Dedifferentiated amniotic fluid mesenchymal stem cell (primary cell): ENCODE measurements around the gene ADAMTS7.
"Not testable (repeated sequence)": the region's sequence is repeated elsewhere in the genome, so short reads cannot be mapped to it uniquely, and the experiment has no call there.

Experiments
- DNase-seq: peaks from one replicate; pipeline ENCODE4 v3.0.0-alpha.2; 2016; ENCODE audit errors: extremely low spot score

The ADAMTS7 gene

DNA sequence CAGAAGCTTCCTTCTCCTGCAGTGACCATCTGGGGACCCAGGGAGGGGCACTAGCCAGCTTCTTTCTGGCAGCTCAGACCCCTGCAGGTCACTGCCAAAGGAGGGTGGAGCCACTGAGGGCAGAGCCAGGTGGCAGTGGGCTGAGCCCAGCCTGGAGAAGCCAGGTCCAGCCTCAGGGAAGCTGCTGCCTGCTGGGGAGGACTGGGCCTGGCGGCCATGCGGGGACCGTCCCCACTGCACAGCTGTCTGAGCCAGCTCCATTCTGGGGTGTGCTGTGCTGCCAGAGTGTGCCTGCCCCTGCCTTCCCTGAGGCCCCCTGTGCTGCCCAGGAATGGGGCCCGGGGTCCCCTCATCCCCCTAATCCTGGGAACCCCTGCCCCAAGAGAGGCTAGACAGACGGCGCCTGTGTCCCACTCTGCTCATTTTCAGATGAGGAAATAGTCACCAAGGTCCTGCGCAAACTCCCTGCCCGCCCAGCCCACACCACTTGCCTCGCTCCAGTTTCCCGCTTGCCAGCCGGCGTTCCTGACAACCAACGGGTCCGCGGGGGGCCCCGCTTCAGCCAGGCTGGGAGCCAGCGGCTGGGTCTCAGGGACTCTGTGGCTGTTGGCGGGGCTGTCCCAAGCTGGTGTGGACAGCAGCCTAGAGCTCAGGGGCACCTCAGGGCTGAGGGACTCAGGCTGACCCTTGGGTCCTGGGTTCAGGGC, 46.0 kb downstream of the ADAMTS7 start:
- not testable (repeated sequence) for DNase-seq

DNA sequence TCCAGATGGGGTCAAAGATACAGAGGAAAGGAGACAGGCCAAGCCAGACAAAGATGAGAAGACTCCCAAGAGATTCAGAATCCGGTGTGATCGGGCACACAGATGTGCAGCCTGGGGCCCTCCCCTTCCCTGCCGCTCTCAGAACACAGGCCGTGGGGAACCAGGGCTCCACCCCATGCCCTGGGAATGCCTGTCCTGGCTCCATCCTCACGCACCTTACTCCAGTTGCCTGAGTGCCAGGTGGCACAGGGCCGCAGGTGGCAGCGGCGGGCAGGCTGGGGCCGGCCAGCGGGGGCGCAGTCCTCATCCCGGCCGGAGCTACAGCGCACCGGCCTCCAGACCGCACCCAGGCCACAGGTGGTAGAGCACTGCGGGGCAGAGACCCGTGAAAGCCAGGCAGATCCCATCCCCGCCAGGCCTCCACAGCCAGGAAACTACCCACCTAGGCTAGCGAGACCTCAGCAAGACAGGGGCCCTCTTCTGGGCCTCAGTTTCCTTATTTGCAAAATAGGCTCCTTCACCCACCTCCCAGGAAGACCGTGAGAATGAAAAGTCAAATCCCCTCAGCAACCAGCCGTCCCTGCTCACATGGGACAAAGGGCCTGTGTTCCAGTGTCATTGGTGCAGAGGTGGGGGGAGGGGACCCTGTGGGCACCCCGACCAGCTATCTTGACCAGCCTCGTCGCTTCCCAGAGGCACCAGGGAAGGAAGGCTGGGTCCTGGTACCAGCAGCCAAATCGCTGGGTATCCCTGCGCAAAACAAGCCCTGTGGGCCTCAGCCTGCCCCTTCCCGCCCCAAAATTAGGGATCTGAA, 46.7 kb downstream of the ADAMTS7 start:
- not testable (repeated sequence) for DNase-seq

DNA sequence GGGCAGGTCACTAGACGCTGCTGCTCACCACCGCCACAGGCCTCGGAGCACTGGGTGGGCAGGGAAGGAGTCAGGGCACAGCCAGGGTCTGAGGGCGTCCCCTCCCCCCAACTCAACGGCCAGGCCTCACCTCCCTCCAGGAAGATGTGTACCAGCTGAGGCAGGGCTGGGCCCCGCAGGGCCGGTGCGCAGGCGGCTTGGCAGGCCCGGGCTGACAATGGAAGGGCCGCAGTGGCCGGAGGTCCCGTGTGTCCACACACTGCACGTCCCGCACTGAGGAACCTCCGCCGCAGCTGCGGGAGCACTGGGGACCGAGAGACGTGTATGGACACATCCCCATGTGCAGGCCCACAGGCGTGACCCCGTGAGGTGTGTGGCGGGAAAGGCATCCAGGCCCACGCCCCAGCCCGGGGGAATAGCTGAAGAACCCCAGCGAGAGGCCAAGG, 47.4 kb downstream of the ADAMTS7 start:
- no peak for DNase-seq

DNA sequence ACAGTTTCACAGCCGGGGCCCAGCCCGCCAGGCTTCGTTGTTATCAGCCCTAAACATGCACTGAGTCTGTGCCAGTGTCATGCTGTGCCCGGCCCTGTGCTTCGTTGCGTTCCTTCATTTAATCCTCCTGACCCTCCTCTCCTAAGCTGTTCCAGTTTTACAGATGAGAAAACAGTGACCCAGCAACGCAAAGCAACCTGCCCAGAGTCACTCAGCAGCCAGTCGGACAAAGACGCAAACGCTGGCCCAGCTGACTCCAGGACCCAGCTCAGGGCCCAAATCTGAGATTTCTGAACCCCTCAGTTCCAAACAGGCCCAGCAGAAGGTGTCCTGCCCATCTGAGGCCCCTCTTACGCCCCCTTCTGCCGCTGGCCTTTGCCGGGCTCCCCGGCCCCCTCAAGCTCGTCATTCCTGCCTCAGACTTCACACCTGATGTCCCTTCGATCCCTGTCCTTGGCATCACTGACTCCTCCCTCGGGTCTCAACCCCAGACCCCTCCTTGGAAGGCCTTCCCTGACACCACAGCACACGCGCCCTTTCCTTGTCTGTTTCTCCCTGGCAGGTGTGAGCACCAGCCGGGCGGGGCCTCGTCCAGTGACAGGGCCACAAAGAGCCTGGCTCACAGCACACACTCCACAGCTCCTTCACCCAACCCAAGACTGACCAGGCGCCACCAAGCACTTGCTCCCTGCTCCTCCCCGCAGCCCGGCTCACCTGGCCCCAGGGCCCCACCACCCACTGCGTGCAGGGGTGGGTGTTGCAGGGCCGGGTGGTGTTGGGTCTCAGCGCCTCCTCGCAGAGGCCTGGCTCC, 48.1 kb downstream of the ADAMTS7 start:
- no peak for DNase-seq

DNA sequence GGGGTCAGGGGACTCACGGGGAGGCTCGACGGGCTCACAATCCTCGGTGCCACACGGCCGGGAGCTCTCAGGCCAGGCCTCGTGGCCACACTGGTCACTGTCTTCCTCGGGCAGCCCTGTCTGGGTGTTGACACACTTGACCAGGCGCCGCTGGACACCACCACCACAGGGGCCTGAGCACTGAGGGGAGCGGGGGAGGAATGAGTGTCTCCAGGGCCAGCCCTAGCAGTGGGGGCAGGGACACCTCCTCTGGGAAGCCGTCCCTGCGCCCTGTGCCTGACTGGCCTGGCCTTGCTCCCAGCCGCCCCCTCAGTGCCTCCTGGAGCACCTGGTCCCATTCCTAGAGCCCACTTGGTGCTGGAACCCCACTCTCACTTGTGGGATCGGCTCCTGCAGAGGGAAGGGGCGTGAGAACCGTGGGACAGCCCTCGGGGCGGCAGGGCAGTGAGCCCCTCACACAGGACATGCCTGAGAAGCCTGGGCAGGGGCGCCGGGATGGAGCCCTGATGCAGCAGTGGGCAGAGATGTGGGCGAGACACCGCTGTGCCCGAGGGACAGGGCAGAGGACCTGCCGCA, 48.8 kb downstream of the ADAMTS7 start:
- DNase-seq: not testable (repeated sequence)

DNA sequence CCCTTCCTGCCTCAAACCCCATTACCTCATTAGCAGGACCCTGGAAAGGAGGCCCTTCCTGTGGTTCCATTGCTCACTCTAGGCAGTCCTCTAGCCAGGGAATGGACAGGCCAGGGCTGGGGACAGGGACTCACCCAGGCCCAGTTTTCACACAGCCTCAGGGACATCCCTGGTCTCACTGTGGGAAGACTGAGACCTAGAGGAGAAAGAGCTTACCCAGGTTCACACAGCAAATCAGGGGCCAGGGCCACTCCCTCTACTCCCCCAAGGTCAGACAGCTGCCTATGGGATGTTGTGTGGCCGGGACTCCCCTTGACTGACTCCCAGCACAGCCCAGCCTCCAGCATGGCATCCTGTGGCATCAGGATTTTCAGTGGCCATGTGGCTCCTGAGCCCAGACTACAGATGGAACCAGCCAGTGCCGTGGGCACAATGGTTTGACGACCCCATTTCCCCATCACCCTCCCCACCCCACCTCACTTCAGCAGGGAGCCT, 49.3 kb downstream of the ADAMTS7 start:
- no peak for DNase-seq

DNA sequence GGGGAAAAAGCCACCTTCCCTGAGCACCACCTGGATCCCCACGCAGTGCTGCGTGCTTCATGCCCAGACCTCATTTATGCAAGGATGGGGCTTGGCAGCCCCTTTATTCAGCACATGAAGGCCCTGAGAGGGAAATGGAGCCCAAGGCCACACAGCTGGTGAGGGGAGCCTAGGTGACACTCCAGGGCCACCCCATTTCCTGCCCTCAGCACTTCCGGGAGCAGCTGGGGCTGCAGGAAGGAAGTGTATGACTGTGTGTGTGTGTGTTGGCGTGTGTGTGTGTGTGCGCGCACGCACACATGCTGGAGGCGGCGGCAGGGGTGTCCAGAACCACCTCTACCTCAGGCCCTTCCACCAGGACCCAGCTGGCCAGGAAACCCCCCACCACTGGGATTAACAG, 49.8 kb downstream of the ADAMTS7 start:
- not testable (repeated sequence) for DNase-seq

DNA sequence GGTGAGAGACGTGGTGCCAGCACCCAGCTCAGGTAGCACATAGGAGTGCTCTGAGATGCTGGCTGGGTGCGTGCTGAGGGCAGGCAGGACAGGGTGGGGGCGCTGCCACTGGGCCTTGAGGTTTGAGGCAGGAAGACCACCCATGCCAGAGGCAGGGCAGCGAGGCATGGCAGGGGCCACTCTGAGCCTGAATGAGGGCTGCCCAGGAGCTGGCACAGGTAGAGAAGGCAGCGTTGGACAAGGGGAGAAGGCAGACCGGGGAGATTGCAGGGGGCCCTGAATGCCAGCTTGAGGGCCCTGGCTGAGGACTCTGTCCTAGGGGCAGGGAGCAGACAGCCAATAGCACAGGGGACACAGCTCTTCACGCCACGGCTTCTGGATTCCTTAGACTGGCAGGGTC, 50.2 kb downstream of the ADAMTS7 start:
- DNase-seq: no peak

DNA sequence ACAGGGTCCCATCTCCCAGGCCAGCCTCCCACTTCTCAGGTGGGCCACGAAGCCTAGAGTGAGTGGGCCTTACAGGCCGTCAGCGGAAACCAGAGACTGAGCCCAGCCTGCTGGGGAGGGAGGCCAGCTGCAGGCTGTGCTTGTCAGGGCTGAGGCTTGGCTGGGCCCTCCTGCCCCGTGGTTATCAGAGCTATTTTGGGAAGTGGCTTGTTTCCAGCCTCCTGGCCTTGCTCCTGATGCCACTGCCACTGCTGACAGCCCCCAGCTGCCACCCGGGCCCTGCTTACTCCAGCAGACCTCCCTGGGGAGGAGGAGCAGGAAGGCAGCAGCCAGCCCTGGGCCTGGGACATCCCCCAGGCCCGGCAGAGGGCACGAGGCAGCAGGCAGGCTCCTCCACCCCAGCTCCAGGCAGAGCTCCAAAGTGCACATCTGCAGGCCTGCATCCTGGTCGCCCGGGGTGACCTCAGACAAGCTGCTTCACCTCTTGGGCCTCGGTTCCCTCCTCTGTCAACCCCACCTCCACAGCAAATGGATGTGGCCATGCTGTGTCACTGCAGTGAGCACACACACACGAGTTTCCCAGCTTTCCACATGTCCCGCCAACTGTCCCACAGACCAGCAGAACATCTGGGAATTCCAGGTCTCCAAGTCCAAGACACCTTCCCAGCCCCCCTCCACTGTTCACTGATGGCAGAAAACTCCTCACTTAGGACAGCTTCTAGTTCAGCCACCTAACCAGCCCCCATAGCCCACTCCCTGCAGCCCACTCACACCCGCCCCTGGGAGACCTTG, 51.0 kb downstream of the ADAMTS7 start:
- not testable (repeated sequence) for DNase-seq

DNA sequence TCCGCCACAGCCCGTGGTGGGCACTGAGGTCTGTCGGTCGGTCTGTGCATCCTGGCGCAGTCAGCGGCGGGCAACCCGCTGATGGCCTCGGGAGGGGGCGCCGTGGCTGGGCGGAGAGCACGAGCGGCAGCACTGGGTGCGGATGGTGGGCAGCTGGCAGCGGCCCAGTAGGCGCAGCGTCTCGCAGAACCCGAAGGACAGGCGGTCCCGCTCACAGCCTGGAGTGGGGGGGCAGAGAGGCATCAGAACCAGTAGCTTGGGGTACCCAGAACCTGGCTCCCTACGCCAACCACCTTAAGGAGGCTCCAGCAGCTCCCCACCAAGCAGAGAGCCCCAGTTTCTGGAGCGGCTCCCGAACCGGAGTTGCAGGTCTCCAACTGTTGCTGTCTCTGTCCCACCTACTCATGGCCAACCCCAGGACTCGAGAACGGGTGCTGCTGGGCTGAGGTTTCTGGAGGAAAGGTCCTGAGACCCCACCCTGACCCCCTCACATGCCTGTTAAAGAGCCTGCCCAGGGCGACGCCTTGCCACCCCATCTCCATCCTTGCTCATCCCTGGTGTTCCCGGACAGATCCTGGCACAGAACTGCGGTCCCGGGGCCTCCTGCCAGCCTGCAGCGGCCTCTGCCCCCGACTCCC, 51.8 kb downstream of the ADAMTS7 start:
- not testable (repeated sequence) for DNase-seq

DNA sequence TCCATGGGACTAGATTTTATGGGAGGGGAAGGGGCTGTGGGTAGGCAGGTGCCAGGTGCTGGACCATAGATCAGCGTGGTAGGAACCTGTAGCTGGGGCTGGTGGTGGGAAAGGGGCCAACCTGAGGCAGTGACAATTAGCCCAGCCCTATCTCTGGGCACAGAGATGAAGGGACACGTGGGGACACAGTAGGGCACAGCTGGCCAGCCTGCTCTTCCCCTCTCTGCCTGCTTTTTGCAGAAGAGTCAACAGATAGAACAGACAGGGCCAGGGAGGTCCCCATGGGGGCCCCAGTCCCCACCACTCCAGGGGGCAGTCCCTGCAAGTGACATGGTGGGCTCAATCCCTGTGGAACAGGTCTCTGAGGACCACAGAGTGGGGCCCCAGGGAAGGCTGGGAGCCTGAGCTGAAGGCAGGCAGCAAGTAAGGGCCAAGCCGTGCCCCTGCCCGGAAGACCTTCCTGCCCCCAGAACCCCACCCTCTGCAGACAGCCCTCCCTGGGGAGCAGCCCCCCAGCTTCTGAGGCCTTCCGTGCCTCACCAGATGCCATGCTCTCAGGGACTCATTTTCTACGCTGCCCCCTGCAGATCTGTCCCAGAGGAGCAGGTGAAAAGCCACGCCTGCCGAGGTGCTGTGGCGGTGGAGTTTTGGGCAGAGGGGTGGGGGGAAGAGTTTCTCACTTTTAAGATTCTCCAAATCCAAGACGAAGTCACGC, 52.6 kb downstream of the ADAMTS7 start:
- DNase-seq: not testable (repeated sequence)

DNA sequence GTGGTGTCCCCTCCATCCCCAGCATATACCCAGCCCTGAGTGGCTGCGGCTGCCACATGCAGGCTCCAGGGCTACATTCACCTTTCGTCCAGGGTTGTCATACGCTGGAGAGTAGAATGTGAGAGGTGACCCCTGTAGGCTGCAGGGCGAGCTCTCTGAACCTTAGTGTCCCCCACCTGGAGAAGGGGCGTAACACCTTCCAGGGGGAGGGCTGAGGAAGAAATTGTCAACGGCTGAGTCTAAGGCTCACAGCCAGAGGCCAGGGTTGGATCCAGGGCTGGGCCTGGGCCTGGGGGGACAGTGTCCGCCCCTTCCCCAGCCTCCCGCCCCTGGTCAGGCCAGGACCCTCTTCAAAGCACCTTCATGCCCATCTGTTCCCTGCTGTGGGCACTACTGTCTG, 53.2 kb downstream of the ADAMTS7 start:
- not testable (repeated sequence) for DNase-seq

DNA sequence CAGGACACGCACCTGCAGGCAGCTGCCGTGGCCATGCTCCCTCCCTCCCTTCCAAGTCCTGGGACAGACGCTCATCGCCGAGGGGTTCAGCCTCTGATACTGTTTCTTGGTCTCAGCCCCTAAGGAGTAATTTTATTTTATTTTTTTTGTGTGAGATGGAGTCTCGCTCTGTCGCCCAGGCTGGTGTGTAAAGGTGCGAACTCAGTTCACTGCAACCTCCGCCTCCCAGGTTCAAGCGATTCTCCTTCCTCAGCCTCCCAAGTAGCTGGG, 53.7 kb downstream of the ADAMTS7 start:
- DNase-seq: no peak

DNA sequence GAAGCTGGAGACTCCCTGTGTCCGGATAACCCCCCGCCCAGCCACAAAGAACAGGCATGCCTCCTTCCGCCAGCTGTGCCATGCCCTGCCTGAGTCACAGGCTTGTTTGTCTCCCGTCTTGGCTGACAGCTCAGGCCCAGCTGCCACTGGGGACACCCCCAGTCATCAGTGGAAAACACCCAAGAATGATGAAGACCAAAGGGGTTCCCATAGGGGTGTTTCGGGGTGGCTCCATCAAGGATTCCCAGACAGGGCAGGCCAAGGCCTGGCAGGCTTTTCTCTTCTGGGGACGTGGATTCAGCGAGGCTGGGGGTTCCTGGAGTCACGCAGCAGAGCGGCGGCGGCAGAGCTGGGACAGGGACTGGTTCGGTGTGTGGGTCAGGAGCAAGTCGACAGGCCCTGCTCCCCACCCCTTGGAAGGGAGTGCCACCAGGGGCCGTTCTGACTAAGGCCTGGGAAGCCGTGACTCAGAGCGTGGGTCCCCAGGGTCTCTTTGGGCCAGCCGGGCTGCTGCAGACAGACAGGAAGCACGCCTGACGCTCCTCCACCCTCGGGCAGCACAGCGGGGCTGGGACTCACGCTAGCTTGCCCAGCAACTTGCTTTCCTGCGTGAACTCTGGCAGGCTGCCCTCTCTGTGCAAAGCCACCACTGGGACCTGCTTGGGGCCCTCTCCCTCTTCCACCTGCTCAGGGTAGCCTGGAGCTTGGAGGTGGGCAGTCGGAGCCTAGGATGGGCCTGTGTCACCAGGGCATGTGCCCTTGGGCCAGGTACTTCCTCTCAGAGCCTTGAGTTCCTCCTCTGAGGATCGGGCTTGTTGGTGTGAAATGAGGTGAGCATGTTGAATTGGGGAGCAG, 54.3 kb downstream of the ADAMTS7 start:
- DNase-seq: peak; percentile 42

DNA sequence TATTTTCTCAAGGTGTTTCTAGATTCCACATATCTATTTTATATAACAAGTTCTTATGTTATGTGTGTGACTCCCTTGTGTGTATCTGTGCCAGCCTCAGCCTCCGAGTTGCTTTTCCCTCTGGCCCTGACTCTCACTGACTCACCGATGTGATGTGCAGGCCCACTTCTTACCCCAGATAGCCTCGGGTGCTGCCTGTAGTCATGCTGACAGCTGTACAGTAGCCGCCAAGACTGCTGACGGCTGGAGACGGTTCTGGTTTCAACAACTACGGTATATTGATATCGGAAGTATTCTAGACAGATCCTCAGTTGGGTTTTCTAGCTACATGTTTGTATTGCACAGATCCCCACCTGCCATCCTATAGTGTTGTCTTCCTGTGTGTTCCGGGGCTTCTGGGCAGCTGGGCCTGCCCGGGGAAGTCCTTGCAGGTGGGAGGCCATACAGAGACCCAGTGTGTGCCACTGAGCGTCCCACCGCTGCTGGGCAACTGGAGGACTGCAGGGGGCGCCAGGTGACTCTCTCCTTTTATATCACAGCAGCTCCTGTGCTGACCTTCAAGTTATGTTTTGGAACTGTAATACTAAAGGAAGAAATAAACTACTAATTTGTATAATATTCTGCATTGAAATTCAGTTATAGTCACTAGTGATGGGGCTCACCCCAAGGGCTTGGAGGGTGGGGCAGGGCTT, 55.2 kb downstream of the ADAMTS7 start:
- DNase-seq: not testable (repeated sequence)

DNA sequence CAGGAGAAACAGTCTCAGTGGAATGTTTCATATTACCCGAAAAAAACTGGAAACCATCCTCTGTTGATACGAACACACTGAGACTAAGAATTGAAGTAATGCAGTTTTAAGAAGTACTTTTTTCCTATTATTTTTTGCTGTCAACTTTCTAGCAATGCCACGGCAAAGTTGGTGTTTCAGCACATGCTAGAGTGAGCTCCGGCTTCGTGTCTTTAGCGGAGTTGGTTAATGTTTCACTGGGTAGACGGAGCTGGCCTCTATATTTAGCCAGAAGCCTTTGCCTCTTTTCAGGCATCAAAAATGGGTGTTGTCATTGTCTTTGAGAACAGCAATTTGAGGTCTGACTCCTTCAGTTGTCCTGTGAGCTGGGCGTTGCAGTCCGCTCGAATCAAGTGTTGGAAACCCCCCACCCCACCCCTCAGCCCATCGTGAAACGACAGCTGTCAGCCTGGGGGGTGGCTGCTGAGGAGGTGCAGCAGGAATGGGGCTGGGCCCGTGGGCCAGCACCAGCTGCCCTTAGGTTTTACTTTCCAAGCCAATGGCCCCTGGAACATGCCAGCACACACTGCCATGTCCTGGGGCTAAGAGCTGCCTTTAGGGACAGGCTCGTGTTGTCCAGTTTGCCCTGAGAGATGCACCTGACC, 56.5 kb downstream of the ADAMTS7 start:
- DNase-seq: not testable (repeated sequence)

DNA sequence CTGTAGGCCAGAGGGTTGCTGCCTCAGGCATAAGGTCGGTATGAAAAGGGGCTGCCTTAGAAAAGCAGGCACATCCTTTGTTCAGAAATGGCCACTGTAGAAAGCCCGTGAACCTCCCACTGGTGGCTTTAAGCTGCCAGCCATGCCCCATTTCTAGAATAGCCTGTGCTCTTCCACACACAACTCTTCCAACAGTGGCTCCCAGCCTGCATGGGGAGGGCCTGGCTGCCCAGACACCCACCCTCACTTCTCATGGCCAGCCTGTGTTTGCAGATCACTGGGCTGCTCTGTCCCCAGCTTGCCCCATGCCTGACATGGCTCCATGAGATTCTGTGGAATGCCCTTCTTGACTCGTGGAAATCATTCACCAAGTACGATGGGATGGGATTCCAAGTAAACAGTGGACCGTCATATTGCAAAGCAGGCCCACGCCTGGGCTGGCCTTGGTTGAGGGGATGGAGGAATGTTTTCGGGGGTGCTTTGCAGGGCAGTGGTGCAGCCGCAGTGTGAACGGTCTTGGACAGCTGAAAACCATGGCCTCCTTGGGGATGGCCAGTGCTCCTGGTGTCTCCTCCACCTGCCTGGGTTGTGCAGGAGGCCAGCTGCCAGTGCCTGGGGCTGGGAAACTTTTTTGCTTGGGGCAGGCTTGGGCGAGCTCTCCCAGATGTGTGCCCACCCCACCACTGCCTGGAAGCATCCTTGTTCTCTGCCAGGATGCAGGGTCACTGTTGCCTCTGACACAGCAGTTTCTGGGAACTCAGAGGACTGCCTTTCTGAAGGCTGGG, 57.3 kb downstream of the ADAMTS7 start:
- DNase-seq: not testable (repeated sequence)
